Keratinocyte (primary cell): ENCODE measurements around the gene CCDC68. TPM values are rescaled to one million over a fixed set of nuclear protein-coding genes. Genes with fewer than 3 reads are reported as not detected.

ENCODE experiments used
- DNase-seq: peaks from one replicate; pipeline ENCODE4 v3.0.0-alpha.2; 2011; ENCODE audit warnings: low read depth, missing footprints, low spot score
- FAIRE-seq: peaks from 2 replicates; lab custom pipeline; 2011; peaks lifted over from hg19 to GRCh38; lab: Jason Lieb, UNC
- H2AFZ ChIP-seq: 2 replicates; pipeline ENCODE4 v1.6.0; 2012; ENCODE audit warnings: low read length, control low read depth, inconsistent platforms; ENCODE audit not compliant: control insufficient read depth
- H3K27ac ChIP-seq: 2 replicates; pipeline ENCODE4 v1.5.1; 2011; ENCODE audit warnings: low read length; ENCODE audit not compliant: control insufficient read depth, insufficient read depth
- H3K27me3 ChIP-seq: 3 replicates; pipeline ENCODE4 v1.6.0; 2011; ENCODE audit warnings: low read length; ENCODE audit not compliant: control insufficient read depth, insufficient read depth; ENCODE audit errors: extremely low read depth
- H3K36me3 ChIP-seq, 2 experiments: 2 replicates in 1 of 2; 3 replicates in 1 of 2; pipeline ENCODE4 v1.5.1; 2011; ENCODE audit warnings: low read length in 2 of 2, mild to moderate bottlenecking in 1 of 2; ENCODE audit not compliant: control insufficient read depth in 2 of 2, insufficient read depth in 2 of 2; ENCODE audit errors: extremely low read depth in 1 of 2
- H3K4me1 ChIP-seq: 3 replicates; pipeline ENCODE4 v1.5.1; 2011; ENCODE audit warnings: low read length; ENCODE audit not compliant: control insufficient read depth, insufficient read depth; ENCODE audit errors: extremely low read depth
- H3K4me2 ChIP-seq: 3 replicates; pipeline ENCODE4 v1.6.0; 2011; ENCODE audit warnings: low read depth, low read length; ENCODE audit not compliant: control insufficient read depth, insufficient read depth; ENCODE audit errors: extremely low read depth
- H3K4me3 ChIP-seq, 3 experiments: fragments of 200-600 bp in 1 of 3; sonication (generic) in 1 of 3; 2 replicates in 2 of 3; 3 replicates in 1 of 3; pipeline ENCODE4 v1.5.1; 2011 to 2016; ENCODE audit warnings: low read length in 3 of 3, mild to moderate bottlenecking in 3 of 3, control low read depth in 2 of 3, inconsistent platforms in 1 of 3, low read depth in 1 of 3, mixed read lengths in 1 of 3, mixed run types in 1 of 3, moderate library complexity in 1 of 3; ENCODE audit not compliant: control insufficient read depth in 2 of 3, insufficient read depth in 2 of 3; ENCODE audit errors: extremely low read depth in 1 of 3
- H3K79me2 ChIP-seq: 2 replicates; pipeline ENCODE4 v1.6.0; 2012; ENCODE audit warnings: low read length; ENCODE audit not compliant: control insufficient read depth, insufficient read depth
- H3K9ac ChIP-seq: 3 replicates; pipeline ENCODE4 v1.6.0; 2011; ENCODE audit warnings: low read length; ENCODE audit not compliant: control insufficient read depth, insufficient read depth; ENCODE audit errors: extremely low read depth
- H3K9me1 ChIP-seq: 3 replicates; pipeline ENCODE4 v1.6.0; 2011; ENCODE audit warnings: low read length; ENCODE audit not compliant: control insufficient read depth, insufficient read depth; ENCODE audit errors: extremely low read depth
- H3K9me3 ChIP-seq: 2 replicates; pipeline ENCODE4 v1.5.1; 2012; ENCODE audit warnings: low read depth, low read length; ENCODE audit not compliant: control insufficient read depth
- H4K20me1 ChIP-seq: 3 replicates; pipeline ENCODE4 v1.6.0; 2011; ENCODE audit warnings: low read length; ENCODE audit not compliant: control insufficient read depth, insufficient read depth; ENCODE audit errors: extremely low read depth
- EZH2 ChIP-seq: IDR thresholded peaks from one replicate; pipeline ENCODE4 v1.6.1; 2012; ENCODE audit warnings: inconsistent platforms, mild to moderate bottlenecking, low read length, moderate library complexity
- dilution Hi-C: fragments of 300-500 bp; cut with MboI; formaldehyde crosslinking; loops from one replicate; pipeline ENCODE4 v1.7.0; 2020; ENCODE audit warnings: low sequenced_read_pairs; ENCODE audit not compliant: extremely low pct_ligation_motif_present
- polyA plus RNA-seq, 5 experiments: library from polyadenylated mRNA; depleted of rRNA in 3 of 5; stranded (reverse) in 3 of 5; stranded (forward) in 1 of 5; unstranded in 1 of 5; fragments of >200 nt; gene quantifications; 1 replicate in 1 of 5; 2 replicates in 3 of 5; 3 replicates in 1 of 5; pipeline versions ENCODE4 v1.2.1 to v1.2.3, GENCODE V29; 2011 to 2012; ENCODE audit warnings: missing spikeins in 2 of 5, low read depth in 1 of 5, low replicate concordance in 1 of 5
- TF ChIP-seq, protein P1 (sequence below), 3 experiments: IDR thresholded peaks in 1 of 3; conservative IDR thresholded peaks in 1 of 3; optimal IDR thresholded peaks in 1 of 3; 2 replicates in 2 of 3; 3 replicates in 1 of 3; pipeline versions ENCODE3 to v1.5.1; 2011; ENCODE audit warnings: low read length in 3 of 3, mild to moderate bottlenecking in 3 of 3, moderate library complexity in 2 of 3, control low read depth in 1 of 3, inconsistent platforms in 1 of 3; ENCODE audit not compliant: insufficient read depth in 2 of 3; ENCODE audit errors: extremely low read depth in 1 of 3

The CCDC68 gene
- polyA plus RNA-seq, 1 donor (not counting 4 experiments of a cell fraction or from before 2014, with no cell fraction given): 2.7 TPM

DNA sequence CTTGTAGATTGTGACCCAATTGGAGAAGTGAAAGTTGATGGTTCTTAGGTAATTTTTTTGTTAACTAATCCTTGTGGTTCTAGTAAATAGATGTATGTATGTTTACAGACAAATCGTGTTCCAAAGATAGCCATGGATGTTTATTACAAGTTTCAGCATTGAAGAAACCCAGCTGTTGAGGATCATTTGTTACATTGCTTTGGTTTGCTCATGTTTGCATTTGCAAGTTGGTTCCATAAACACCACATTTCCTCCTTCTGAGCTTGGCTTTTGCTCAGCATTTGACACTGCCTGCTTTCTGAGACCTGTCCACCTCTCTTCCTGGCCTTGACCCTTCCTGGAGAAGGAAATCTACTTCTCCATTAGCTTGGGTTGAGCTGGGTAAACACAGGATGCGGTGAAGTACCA, 1.8 kb upstream of the CCDC68 start:
- no peaks in the 10 kb centered on the region for H3K9me1 ChIP-seq
- H3K36me3 ChIP-seq: no peaks in the 10 kb centered on the region
- no peaks in the 10 kb centered on the region for H3K27me3 ChIP-seq
- H2AFZ ChIP-seq: no peak overlapping the region
- H3K79me2 ChIP-seq: no peaks in the 10 kb centered on the region
- TF ChIP-seq, protein P1, sequence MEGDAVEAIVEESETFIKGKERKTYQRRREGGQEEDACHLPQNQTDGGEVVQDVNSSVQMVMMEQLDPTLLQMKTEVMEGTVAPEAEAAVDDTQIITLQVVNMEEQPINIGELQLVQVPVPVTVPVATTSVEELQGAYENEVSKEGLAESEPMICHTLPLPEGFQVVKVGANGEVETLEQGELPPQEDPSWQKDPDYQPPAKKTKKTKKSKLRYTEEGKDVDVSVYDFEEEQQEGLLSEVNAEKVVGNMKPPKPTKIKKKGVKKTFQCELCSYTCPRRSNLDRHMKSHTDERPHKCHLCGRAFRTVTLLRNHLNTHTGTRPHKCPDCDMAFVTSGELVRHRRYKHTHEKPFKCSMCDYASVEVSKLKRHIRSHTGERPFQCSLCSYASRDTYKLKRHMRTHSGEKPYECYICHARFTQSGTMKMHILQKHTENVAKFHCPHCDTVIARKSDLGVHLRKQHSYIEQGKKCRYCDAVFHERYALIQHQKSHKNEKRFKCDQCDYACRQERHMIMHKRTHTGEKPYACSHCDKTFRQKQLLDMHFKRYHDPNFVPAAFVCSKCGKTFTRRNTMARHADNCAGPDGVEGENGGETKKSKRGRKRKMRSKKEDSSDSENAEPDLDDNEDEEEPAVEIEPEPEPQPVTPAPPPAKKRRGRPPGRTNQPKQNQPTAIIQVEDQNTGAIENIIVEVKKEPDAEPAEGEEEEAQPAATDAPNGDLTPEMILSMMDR (optimal IDR thresholded peaks at IDR 0.05 in 1 of 3, IDR thresholded peaks at IDR 0.05 in 1 of 3, conservative IDR thresholded peaks at IDR 0.05 in 1 of 3; ENCODE audit: extremely low read depth in 1 of 3, insufficient read depth in 2 of 3, low read length in 3 of 3): no peak
- no peak for TF ChIP-seq EZH2
- no peak overlapping the region for H3K4me3 ChIP-seq
- H4K20me1 ChIP-seq: no peaks in the 10 kb centered on the region
- no peak overlapping the region for H3K9ac ChIP-seq
- dilution Hi-C loops: no loop called here
- H3K4me1 ChIP-seq: peaks cover 5% of the 10 kb centered on the region
- H3K9me3 ChIP-seq: no peaks in the 10 kb centered on the region
- no peak overlapping the region for H3K4me2 ChIP-seq
- no peak overlapping the region for H3K27ac ChIP-seq
- no peak for DNase-seq
- no peak for FAIRE-seq

DNA sequence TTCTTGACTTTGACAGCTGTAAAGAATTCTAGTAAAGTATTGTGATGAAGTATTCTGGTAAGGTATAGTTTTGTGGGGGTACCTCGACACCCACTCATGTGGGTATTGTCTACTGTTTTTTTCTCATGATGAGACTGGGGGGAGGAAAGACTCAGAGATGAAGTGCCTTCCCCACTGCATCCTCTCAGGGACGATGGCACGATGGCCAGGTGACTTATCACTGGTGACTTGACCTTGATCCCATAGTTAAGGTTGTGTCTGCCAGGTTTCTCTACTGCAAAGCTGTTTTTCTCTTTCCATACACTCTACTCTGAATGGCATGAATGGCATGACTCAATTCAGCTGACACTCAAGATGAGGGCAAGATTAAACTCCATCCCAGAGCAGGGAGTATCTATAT, 936 bp upstream of the CCDC68 start:
- Histone ChIP-seq H3K4me2 (peak overlapping the region; percentile 86), H3K27ac (no peak overlapping the region)

More for the DNA sequence above, 936 bp upstream of the CCDC68 start:
- H3K9me3 ChIP-seq: no peaks in the 10 kb centered on the region
- TF ChIP-seq, protein P1 (optimal IDR thresholded peaks at IDR 0.05 in 1 of 3, IDR thresholded peaks at IDR 0.05 in 1 of 3, conservative IDR thresholded peaks at IDR 0.05 in 1 of 3; ENCODE audit: extremely low read depth in 1 of 3, insufficient read depth in 2 of 3, low read length in 3 of 3): no peak
- H3K9ac ChIP-seq: no peak overlapping the region
- DNase-seq: no peak
- no peak overlapping the region for H2AFZ ChIP-seq
- H3K9me1 ChIP-seq: no peaks in the 10 kb centered on the region
- H3K36me3 ChIP-seq: no peaks in the 10 kb centered on the region
- peaks cover 5% of the 10 kb centered on the region for H3K4me1 ChIP-seq
- H3K79me2 ChIP-seq: no peaks in the 10 kb centered on the region
- no peaks in the 10 kb centered on the region for H4K20me1 ChIP-seq
- FAIRE-seq: peak; percentile 23
- H3K4me3 ChIP-seq: no peak overlapping the region
- no peaks in the 10 kb centered on the region for H3K27me3 ChIP-seq
- dilution Hi-C loops: no loop called here
